D721Med (cell line): Measurements from ENCODE around the gene FIBP.

ENCODE experiments used
- DNase-seq: peaks from one replicate; pipeline ENCODE4 v3.0.0; 2011; ENCODE audit warnings: low spot score; ENCODE audit not compliant: insufficient read length
- FAIRE-seq: peaks from 2 replicates; lab custom pipeline; 2011; peaks lifted over from hg19 to GRCh38; lab: Jason Lieb, UNC
- CTCF ChIP-seq: IDR thresholded peaks from 2 replicates; pipeline ENCODE4 v1.5.1; 2012; ENCODE audit warnings: mild to moderate bottlenecking, control low read depth; ENCODE audit not compliant: insufficient read depth; ENCODE audit errors: missing control alignments

FIBP gene

GRCh38 chr11:65887723-65888162 lies 528 bp downstream of the FIBP start:
- TF ChIP-seq CTCF: no peak
- DNase-seq (no peak), FAIRE-seq (no peak)

GRCh38 chr11:65886826-65887722 lies 1.2 kb downstream of the FIBP start:
- no peak for DNase-seq
- no peak for TF ChIP-seq CTCF

GRCh38 chr11:65885808-65886536 lies 2.3 kb downstream of the FIBP start:
- DNase-seq (no peak), FAIRE-seq (no peak)
- TF ChIP-seq CTCF: no peak

More at GRCh38 chr11:65886826-65887722, 1.2 kb downstream of the FIBP start:
- FAIRE-seq: no peak

- no peak for TF ChIP-seq CTCF
- FAIRE-seq (no peak), DNase-seq (no peak)
These were observed 3.0 kb downstream of the FIBP start for GRCh38 chr11:65885231-65885630.

DNA sequence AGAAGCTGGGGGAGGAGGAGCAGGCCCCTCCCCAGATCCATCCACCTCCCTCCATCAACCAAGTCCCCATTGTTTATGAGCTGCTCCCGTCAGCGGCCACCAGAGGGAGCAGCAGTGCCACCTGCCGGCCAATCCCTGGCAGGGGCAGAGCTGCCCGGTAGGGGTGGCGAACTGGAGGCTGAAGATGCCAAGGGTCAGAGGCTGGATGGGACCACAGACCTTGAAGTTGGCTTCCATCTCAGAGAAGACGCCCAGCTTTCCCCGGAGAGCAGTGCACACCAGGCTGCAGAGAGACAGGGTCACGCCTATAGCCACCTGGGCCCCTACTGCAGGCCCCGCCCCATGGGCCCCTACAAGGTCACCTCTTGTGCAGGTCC lies 3.6 kb downstream of the FIBP start:
- peak; percentile 93 for DNase-seq
- FAIRE-seq: no peak
- peak; percentile 99 for TF ChIP-seq CTCF

DNA sequence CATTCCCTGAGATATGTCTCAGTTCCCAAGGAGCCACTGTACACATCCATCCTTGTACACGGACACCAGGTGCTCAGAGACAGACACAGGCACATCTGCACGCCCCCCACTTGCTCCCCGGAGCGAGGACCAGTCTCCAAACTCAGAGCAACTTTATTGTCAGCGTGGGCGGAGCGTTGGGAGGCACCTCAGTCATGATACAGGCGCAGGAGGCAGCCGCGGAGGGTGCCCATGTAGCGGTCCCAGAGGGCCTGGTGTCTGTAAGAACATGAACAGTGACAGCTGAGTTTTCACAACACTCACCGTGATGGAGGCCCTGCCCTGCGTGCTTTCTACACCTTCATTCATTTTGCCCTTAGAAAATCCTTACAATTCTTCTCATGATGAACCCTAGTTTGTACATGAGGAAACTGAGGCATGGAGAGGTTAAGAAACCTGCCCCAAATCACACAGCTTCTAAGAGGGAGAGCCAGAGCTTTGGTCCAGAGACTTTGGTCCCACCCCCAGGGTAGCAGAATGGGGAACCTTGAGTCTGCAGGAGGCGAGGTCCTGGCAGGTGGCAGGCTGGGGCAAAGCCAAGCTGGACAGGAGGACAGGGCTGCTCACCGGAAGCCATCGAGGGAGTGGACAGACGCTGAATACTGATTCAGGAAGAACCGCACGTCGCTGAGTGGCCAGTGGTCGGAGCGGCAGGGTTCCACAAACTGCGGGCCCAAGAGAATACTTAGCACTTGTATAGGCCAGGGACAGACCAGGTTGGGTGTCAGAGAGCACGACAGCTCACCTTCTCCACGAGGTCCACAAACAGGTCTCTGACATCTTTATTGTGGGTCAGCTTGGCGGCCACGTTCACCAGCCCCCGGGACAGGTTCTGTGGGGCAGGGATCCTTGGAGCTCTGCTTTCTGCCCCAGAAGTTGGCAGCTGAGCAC lies 4.2 kb downstream of the FIBP start:
- DNase-seq (no peak), FAIRE-seq (no peak)
- TF ChIP-seq CTCF: no peak
